Cardiac fibroblast (primary cell): ENCODE results near the gene LRPPRC.
A peak's percentile ranks its signal among the peaks of the same experiment; 100 is the strongest.
"Not testable (repeated sequence)": the region's sequence is repeated elsewhere in the genome, so short reads cannot be mapped to it uniquely, and the experiment has no call there.

Experiments
- DNase-seq, 2 donors: peaks; one replicate each; pipeline versions ENCODE4 v3.0.0 to v3.0.0-alpha.2; 2010; ENCODE audit warnings: low read depth in 2 of 2
- H3K4me3 ChIP-seq, 2 donors: replicated peaks in 1 of 2; 1 replicate in 1 of 2; 2 replicates in 1 of 2; pipeline ENCODE4 v1.5.1; 2011; ENCODE audit warnings: low read depth in 2 of 2, low read length in 2 of 2, mild to moderate bottlenecking in 2 of 2, moderate library complexity in 1 of 2
- CTCF ChIP-seq: IDR thresholded peaks from one replicate; pipeline ENCODE4 v1.5.1; 2011; ENCODE audit warnings: low read depth, mild to moderate bottlenecking, low read length, inconsistent platforms

Gene LRPPRC

DNA sequence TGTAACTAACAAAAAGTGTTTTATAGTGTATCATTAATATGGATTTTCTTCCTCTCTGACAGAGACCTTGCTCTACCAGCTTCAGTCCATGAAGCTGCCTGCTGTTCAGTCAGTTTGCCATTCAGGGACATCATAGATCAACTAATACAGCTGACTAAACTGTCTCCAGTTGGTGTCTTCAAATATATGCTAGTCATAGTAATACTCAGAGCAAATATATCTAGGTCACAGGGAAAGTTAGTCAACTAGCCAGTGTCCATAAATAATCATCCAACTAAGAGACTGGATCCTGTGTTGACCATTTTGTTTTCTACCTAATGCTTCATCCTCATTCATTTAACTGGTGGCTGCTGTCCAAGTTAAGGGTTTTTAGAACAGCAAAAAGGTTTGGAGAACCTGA is 38.2 kb upstream of the LRPPRC start:
- no peak for DNase-seq
- H3K4me3 ChIP-seq: no peak overlapping the region
- no peak for TF ChIP-seq CTCF

- H3K4me3 ChIP-seq, DNase-seq: not testable (repeated sequence)
Measured at GRCh38 chr2:44027076-44027475, 31.3 kb upstream of the LRPPRC start.

DNA sequence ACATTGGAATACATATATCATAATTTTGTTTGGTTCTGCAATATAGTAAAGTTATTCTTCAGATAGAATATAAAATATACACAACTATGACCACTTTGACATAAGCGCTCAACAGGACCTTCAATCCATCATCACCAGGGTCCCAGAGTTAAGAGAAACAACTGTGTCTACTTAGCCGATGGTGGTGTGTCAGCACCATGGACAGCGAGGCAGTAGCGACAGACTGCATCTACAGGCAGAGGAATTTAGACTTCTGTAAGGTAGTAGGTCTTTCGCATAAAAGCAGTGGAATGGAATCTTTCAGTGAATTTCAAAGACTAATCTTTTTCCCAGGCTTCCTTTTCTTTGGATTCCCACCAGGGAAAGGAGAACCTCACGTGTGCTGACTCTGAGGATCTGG is 20.5 kb upstream of the LRPPRC start:
- H3K4me3 ChIP-seq: no peak overlapping the region
- DNase-seq: peak; percentile 57 to 59
- TF ChIP-seq CTCF: no peak

GRCh38 chr2:44015239-44015638 is 19.4 kb upstream of the LRPPRC start:
- H3K4me3 ChIP-seq: no peak overlapping the region
- no peak for TF ChIP-seq CTCF
- DNase-seq: no peak

DNA sequence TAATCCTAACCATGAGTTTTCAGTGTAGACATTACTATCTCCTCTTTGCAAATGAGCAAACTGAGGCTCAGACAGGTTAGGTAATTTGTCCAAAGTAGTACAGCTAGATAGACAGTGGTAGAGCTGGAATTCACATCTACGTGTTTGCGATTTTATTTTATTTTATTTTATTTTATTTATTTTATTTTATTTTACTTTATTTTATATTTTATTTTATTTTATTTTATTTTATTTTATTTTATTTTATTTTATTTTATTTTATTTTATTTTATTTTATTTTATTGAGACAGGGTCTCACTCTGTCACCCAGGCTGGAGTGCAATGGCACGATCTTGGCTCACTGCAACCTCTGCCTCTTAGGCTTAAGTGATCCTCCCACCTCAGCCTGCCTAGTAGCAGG is 17.4 kb upstream of the LRPPRC start:
- not testable (repeated sequence) for DNase-seq, H3K4me3 ChIP-seq

DNA sequence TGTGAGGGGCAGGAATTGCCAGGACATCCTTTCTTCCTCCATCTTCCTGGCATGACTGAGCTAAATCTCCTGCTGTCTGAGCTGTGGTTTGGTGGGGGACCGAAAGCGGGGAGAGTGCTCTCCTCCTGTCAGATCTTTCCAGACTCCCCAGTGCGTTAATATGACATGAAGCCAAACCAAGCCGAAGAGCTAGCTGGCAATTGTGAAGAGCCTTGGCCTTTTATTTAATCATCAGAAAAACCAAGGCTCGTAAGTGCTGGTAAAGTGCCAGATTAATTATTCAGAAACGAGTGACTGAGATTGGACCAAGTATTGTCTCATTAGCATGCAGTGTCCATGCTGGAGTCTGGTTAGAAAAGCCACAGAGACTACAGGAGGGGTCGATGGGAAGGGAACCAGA is 14.5 kb upstream of the LRPPRC start:
- no peak for DNase-seq
- TF ChIP-seq CTCF: no peak
- no peak overlapping the region for H3K4me3 ChIP-seq

- H3K4me3 ChIP-seq: no peak overlapping the region
- TF ChIP-seq CTCF: no peak
- no peak for DNase-seq
Measured at GRCh38 chr2:44009136-44009735, 13.4 kb upstream of the LRPPRC start.

DNA sequence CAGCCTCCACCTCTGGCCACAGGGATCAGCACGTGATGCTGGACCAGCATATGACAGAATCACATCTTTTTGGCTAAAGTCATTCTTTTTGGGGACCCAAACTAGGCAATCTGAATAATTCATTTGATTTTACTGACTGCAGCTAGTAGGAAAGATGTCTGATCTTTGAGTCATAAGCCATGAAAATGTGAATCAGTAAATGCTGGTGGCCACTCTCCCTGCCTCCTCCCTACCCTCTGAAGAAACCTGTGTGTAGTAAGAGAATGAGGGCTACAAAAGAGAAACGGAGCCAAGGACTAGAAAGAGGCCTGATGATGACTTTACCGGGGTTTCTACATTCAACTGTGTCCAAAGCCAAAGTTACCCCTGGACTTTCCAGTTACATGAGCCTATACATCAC is 10.1 kb upstream of the LRPPRC start:
- TF ChIP-seq CTCF: no peak
- DNase-seq: peak in 1 of 2 donors; percentile 37
- no peak overlapping the region for H3K4me3 ChIP-seq
